GM10847 (cell line): ENCODE measurements around the gene BCAS3.

Experiments used
- POLR2A ChIP-seq: IDR thresholded peaks from 2 replicates; pipeline ENCODE4 v1.6.1; 2011; ENCODE audit not compliant: insufficient read length; ENCODE audit errors: extremely low read depth

Gene BCAS3

GRCh38 chr17:61426482-61427304, 749.0 kb downstream of the BCAS3 start:
- TF ChIP-seq POLR2A = no peak

DNA sequence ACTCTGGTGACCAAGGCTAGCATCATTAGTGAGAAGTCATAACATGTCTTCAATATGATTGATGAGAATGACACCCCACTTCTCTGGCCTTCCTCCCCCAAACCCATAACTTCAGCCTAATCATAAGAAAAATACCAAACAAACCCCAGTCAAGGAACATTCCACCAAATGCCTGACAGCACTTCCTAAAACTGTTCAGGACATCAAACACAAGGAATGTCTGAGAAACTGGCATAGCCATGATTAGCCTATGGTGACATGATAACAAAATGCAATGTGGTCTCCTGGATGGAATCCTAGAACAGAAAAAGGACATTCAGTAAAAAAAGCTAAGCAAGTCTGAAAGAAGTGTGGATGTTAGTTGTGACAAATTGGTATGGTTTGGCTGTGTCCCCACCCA, 749.9 kb downstream of the BCAS3 start:
- TF ChIP-seq POLR2A = no peak

GRCh38 chr17:61429274-61429673, 751.6 kb downstream of the BCAS3 start:
- no peak for TF ChIP-seq POLR2A

- TF ChIP-seq POLR2A = no peak
These were observed 754.1 kb downstream of the BCAS3 start for GRCh38 chr17:61431594-61432311.

DNA sequence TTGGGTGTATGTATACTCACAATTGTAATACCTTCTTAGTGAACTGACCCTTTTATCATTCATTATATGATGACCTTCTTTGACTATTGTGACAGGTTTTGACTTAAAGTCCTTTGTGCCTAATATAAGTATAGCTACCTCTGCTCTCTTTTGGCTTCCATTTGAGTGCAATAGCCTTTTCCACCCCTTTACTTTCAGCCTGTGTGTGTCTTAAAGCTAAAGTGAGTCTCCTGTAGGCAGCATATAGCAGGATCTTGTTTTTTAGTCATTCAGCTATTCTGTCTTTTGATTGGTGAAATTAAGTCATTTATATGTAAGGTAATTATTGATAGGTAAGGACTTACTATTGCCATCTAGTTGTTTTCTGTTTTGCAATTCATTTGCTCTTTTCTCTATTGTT, 758.6 kb downstream of the BCAS3 start:
- TF ChIP-seq POLR2A = no peak

DNA sequence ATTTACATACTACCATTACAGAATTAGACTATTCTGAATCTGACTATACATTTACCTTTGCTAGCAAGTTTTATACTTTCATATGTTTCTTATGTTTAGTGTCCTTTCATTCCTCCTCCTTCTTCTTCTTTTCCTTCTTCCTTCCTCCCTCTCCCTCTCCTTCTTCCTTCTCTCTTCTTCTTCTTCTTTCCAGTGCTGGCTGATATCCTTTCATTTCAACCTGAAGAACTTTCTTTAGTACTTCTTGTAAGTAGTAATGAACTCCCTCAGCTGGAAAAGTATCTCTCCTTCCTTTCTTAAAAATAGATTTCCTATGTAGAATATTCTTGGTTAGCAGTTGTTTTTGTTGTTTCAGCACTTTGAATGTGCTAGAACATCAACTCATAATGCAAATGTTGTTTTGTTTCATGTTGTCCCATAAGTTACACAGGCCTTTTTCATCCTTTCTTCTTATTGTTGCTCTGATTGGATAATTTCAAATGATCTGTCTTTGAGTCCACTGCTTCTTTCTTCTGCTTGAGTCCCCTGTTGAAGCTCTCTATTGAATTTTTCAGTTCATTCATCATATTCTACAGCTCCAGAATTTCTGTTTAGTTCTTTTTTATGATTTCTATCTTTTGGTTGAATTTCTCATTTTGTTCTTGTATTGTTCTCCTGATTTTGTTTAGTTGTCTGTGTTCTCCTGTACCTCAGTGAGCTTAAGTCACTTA, 759.5 kb downstream of the BCAS3 start:
- no peak for TF ChIP-seq POLR2A

DNA sequence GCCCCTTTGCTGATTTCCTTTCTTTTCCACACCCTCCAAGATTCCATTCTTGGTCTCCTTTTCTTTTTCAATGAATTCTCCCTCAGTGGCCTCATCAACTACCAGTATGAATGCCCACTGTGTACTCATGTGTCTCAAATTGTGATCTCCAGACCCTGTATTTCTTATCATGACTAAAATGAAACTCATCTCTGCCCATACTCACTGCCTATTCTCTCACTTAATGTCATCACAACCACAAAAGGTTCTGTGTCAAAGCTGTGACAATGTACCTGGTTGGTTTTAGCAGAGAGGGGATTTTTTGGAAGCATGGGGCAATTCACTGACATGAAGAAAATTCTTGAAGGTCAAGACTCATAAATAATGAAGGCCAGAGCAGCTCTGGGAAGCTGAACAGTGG, 763.0 kb downstream of the BCAS3 start:
- no peak for TF ChIP-seq POLR2A

- TF ChIP-seq POLR2A = no peak
These were observed 764.6 kb downstream of the BCAS3 start for GRCh38 chr17:61442136-61442775.
